Measurements from ENCODE around the gene BRIP1. TPM values are rescaled to one million over a fixed set of nuclear protein-coding genes. Genes with fewer than 3 reads are reported as not detected.

The BRIP1 gene
- total RNA-seq, 1 experiment from 2014 or later: 20.2 TPM

GRCh38 chr17:61739002-61739401 is 124.3 kb downstream of the BRIP1 start:
- H3K9ac ChIP-seq (ENCODE audit: extremely low read depth, insufficient read length, low read length): no peak overlapping the region
- no peak for DNase-seq
- no peak overlapping the region for H3K27ac Mint-ChIP-seq
- no peak overlapping the region for H3K4ac ChIP-seq (ENCODE audit: low read depth, low read length)
- no peak overlapping the region for H2BK5ac ChIP-seq (ENCODE audit: insufficient read length, low read length)
- no peaks in the 10 kb centered on the region for H3K4me1 Mint-ChIP-seq
- no peak overlapping the region for H2BK120ac ChIP-seq (ENCODE audit: low read depth, low read length, poor library complexity, severe bottlenecking)
- H4K5ac ChIP-seq (ENCODE audit: insufficient read length, low read depth, low read length): no peak overlapping the region
- H2BK20ac ChIP-seq (ENCODE audit: low read depth, low read length, poor library complexity, severe bottlenecking): no peak overlapping the region
- H3K79me1 ChIP-seq (ENCODE audit: insufficient read depth, low read depth, low read length, poor library complexity, severe bottlenecking): no peaks in the 10 kb centered on the region
- H3K79me2 ChIP-seq (ENCODE audit: insufficient read depth, low read length): no peaks in the 10 kb centered on the region
- H3K4me1 ChIP-seq (ENCODE audit: insufficient read depth, low read length): no peaks in the 10 kb centered on the region
- no peak overlapping the region for H3K56ac ChIP-seq (ENCODE audit: insufficient read length, low read depth, low read length)
- no peak overlapping the region for H2AFZ ChIP-seq (ENCODE audit: low read length)
- no peak overlapping the region for H3K18ac ChIP-seq (ENCODE audit: insufficient read length, low read depth, low read length)
- no peak overlapping the region for H3K23ac ChIP-seq (ENCODE audit: insufficient read length, low read depth, low read length)
- no peak overlapping the region for H3T11ph ChIP-seq (ENCODE audit: low read length)
- H4K91ac ChIP-seq (ENCODE audit: insufficient read length, low read depth, low read length): no peak overlapping the region
- no peak overlapping the region for H2BK15ac ChIP-seq (ENCODE audit: low read depth, low read length)
- H4K8ac ChIP-seq (replicated peaks; ENCODE audit: insufficient read length, low read depth, low read length): no peak overlapping the region
- H3K14ac ChIP-seq (ENCODE audit: insufficient read depth, low read length): no peak overlapping the region
- peaks cover 52 to 61% (median 56%) of the 10 kb centered on the region in 3 experiments for H3K36me3 Mint-ChIP-seq (ENCODE audit: insufficient read depth in 1 of 3, low read depth in 3 of 3)
- H3K23me2 ChIP-seq (ENCODE audit: insufficient read length, low read depth, low read length, poor library complexity, severe bottlenecking): no peaks in the 10 kb centered on the region
- H3K27ac ChIP-seq (ENCODE audit: insufficient read length, low read depth, low read length): no peak overlapping the region
- no peaks in the 10 kb centered on the region for H3K27me3 ChIP-seq (ENCODE audit: insufficient read depth, low read length)
- H3K4me2 ChIP-seq (ENCODE audit: insufficient read depth, insufficient read length, low read length): no peak overlapping the region
- peaks cover 6 to 9% of the 10 kb centered on the region in 2 experiments; a peak in 4 of 5 replicates for H3K9me3 Mint-ChIP-seq
- no peaks in the 10 kb centered on the region for H4K20me1 ChIP-seq (ENCODE audit: control insufficient read depth, insufficient read depth, insufficient read length)
- no peak overlapping the region for H2BK12ac ChIP-seq (ENCODE audit: insufficient read length, low read depth, low read length)
- TF ChIP-seq CTCF (conservative IDR thresholded peaks at IDR 0.05): no peak
- no peaks in the 10 kb centered on the region for H3K27me3 Mint-ChIP-seq (ENCODE audit: low read depth)
- H3K4me3 Mint-ChIP-seq: no peak overlapping the region
- H2AK5ac ChIP-seq (ENCODE audit: insufficient read length, low read length): no peak overlapping the region
- no peaks in the 10 kb centered on the region for H3K9me3 ChIP-seq (ENCODE audit: control insufficient read depth, low read depth, low read length)
